Activated naive CD4-positive, alpha-beta T cell treated with anti-CD3 and anti-CD28 coated beads, Interleukin-2, amount 10 ng/mL, durations not matched to agents 7 days and 5 days (primary cell): ENCODE results near the gene PRKN.
"Not testable (repeated sequence)": the region's sequence is repeated elsewhere in the genome, so short reads cannot be mapped to it uniquely, and the experiment has no call there.

Experiments used
- CTCF ChIA-PET: fragments of 350-600 bp; sonication (Branson Sonifier 250); formaldehyde crosslinking; loops from one replicate; lab custom pipeline; 2021; ENCODE audit warnings: antibody characterized with exemption; lab: Charles Lee
- DNase-seq: peaks from one replicate; pipeline ENCODE4 v3.0.0-alpha.2; 2020
- H3K27ac Mint-ChIP-seq: one replicate; pipeline ENCODE4 v1.8.0; 2021; ENCODE audit warnings: mild to moderate bottlenecking, moderate library complexity, mixed read lengths
- H3K27me3 Mint-ChIP-seq: one replicate; pipeline ENCODE4 v1.8.0; 2021; ENCODE audit warnings: mild to moderate bottlenecking, mixed read lengths
- H3K36me3 Mint-ChIP-seq: one replicate; pipeline ENCODE4 v1.8.0; 2021; ENCODE audit warnings: mixed read lengths
- H3K4me1 Mint-ChIP-seq: one replicate; pipeline ENCODE4 v1.8.0; 2021; ENCODE audit warnings: mixed read lengths
- H3K4me3 Mint-ChIP-seq: one replicate; pipeline ENCODE4 v1.8.0; 2021; ENCODE audit warnings: mild to moderate bottlenecking, moderate library complexity, mixed read lengths
- H3K9me3 Mint-ChIP-seq: one replicate; pipeline ENCODE4 v1.8.0; 2021; ENCODE audit warnings: mixed read lengths

The PRKN gene

GRCh38 chr6:162541019-162541601 is 186.5 kb downstream of the PRKN start:
- H3K36me3 Mint-ChIP-seq = no peaks in the 10 kb centered on the region
- H3K27ac Mint-ChIP-seq = no peak overlapping the region
- CTCF ChIA-PET = no interaction called here
- DNase-seq = no peak
- H3K4me1 Mint-ChIP-seq = no peaks in the 10 kb centered on the region
- no peaks in the 10 kb centered on the region for H3K9me3 Mint-ChIP-seq
- no peak overlapping the region for H3K4me3 Mint-ChIP-seq
- no peaks in the 10 kb centered on the region for H3K27me3 Mint-ChIP-seq

DNA sequence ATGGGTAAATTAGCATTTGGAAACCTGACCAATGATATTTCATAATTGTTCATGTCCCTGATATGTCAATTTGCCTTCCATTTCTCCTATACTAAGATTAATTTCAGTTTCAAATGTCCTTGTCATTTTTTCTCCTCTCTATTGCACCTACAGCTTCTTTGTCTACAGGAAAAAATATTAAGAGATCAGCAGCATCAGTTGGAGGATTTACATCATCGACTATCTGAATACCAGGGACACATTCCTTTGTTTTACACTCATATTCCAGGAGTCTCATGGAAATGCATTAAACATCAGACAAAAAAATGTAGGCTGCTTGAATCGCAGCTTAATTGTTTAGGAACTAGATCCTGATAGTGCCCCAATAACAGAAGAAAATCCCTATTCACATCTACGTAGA is 188.2 kb downstream of the PRKN start:
- DNase-seq = no peak
- CTCF ChIA-PET = no interaction called here

GRCh38 chr6:162538643-162539064 is 188.9 kb downstream of the PRKN start:
- no peak for DNase-seq
- no peaks in the 10 kb centered on the region for H3K36me3 Mint-ChIP-seq
- H3K27ac Mint-ChIP-seq = no peak overlapping the region
- H3K27me3 Mint-ChIP-seq = no peaks in the 10 kb centered on the region
- H3K4me3 Mint-ChIP-seq = no peak overlapping the region
- no peaks in the 10 kb centered on the region for H3K4me1 Mint-ChIP-seq
- CTCF ChIA-PET = no interaction called here
- no peaks in the 10 kb centered on the region for H3K9me3 Mint-ChIP-seq

More for the DNA sequence above, 188.2 kb downstream of the PRKN start:
- Mint-ChIP-seq H3K4me1 (no peaks in the 10 kb centered on the region), H3K9me3 (no peaks in the 10 kb centered on the region), H3K27me3 (no peaks in the 10 kb centered on the region), H3K27ac (no peak overlapping the region), H3K4me3 (no peak overlapping the region), H3K36me3 (no peaks in the 10 kb centered on the region)

DNA sequence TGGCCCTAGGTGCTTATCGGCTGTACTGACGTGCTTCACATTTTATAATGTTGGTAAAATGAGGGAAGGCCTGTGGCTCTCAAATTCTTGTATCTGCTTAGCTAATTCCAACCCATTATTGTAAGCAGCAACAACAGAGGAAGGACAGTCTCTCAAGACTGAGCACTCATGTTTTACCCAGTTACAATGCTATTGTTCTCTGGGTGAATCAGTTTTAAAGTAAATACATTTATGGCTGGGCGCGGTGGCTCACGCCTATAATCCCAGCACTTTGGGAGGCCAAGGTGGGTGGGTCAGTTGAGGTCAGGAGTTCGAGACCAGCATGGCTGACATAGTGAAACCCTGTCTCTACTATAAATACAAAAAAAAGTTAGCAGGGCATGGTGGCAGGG is 194.6 kb downstream of the PRKN start:
- H3K27me3 Mint-ChIP-seq = no peaks in the 10 kb centered on the region
- no peak overlapping the region for H3K27ac Mint-ChIP-seq
- H3K4me1 Mint-ChIP-seq = no peaks in the 10 kb centered on the region
- H3K36me3 Mint-ChIP-seq = no peaks in the 10 kb centered on the region
- DNase-seq = no peak
- no peak overlapping the region for H3K4me3 Mint-ChIP-seq
- H3K9me3 Mint-ChIP-seq = no peaks in the 10 kb centered on the region
- CTCF ChIA-PET = no interaction called here

DNA sequence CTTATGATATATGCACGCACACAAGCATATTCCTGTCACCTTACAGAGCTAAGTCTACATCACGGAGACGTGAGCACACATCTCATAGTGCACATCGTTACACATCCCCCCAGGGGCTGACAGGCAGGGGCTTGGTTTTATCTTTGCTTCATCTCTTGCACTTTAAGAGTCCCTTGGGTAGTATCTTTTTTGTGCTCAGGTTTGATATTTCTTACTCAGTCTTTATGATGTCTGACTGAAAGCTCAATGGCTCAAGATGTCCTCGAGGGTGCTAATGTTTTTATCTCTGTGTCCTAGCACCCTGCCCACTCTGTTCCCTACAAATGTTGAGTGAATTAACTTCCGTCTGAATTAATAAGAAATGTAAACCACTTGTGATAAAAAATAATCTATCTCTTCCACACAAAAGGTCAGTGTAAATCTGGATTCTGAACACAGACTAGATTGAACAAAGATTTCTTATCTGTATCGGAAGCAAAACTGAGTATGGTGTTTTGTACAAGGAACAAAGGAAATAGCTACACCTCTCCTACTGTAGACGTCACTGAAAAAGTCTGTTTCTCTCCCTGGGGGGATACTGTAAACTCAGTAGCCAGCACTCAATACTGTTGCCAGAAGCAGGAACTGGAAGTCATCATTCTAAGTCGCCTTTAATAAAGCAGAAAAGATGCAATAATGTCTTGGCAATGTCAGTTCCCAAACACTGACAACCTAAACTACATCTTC is 195.1 kb downstream of the PRKN start:
- H3K27ac Mint-ChIP-seq = no peak overlapping the region
- DNase-seq = no peak
- H3K27me3 Mint-ChIP-seq = no peaks in the 10 kb centered on the region
- H3K9me3 Mint-ChIP-seq = no peaks in the 10 kb centered on the region
- H3K4me3 Mint-ChIP-seq = no peak overlapping the region
- no peaks in the 10 kb centered on the region for H3K4me1 Mint-ChIP-seq
- H3K36me3 Mint-ChIP-seq = no peaks in the 10 kb centered on the region
- CTCF ChIA-PET = no interaction called here

DNA sequence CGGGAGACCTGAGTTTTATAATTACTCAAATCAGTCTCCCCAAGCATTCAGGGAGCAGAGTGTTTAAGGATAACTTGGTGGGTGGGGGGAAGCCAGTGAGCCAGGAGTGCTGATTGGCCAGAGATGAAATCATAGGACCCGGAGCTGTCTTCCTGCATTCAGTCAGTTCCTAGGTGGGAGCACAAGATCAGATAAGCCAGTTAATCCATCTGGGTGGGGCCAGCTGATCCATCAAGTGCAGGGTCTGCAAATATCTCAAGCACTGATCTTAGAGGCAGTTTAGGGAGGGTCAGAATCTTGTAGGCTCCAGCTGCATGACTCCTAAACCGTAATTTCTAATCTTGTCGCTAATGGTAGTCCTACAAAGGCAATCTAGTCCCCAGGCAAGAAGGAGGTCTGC is 196.2 kb downstream of the PRKN start:
- H3K9me3 Mint-ChIP-seq, CTCF ChIA-PET, H3K27me3 Mint-ChIP-seq, H3K4me1 Mint-ChIP-seq, H3K27ac Mint-ChIP-seq, DNase-seq, H3K4me3 Mint-ChIP-seq, H3K36me3 Mint-ChIP-seq: not testable (repeated sequence)

- Mint-ChIP-seq H3K36me3 (no peaks in the 10 kb centered on the region), H3K27ac (no peak overlapping the region), H3K4me1 (no peaks in the 10 kb centered on the region), H3K4me3 (no peak overlapping the region), H3K27me3 (no peaks in the 10 kb centered on the region), H3K9me3 (no peaks in the 10 kb centered on the region)
- CTCF ChIA-PET = no interaction called here
- no peak for DNase-seq
Measured at GRCh38 chr6:162528538-162528937, 199.0 kb downstream of the PRKN start.

GRCh38 chr6:162526960-162527359 is 200.6 kb downstream of the PRKN start:
- H3K27me3 Mint-ChIP-seq = no peaks in the 10 kb centered on the region
- H3K27ac Mint-ChIP-seq = no peak overlapping the region
- DNase-seq = no peak
- H3K4me1 Mint-ChIP-seq = no peaks in the 10 kb centered on the region
- peaks cover 2% of the 10 kb centered on the region for H3K9me3 Mint-ChIP-seq
- CTCF ChIA-PET = no interaction called here
- H3K4me3 Mint-ChIP-seq = no peak overlapping the region
- no peaks in the 10 kb centered on the region for H3K36me3 Mint-ChIP-seq

DNA sequence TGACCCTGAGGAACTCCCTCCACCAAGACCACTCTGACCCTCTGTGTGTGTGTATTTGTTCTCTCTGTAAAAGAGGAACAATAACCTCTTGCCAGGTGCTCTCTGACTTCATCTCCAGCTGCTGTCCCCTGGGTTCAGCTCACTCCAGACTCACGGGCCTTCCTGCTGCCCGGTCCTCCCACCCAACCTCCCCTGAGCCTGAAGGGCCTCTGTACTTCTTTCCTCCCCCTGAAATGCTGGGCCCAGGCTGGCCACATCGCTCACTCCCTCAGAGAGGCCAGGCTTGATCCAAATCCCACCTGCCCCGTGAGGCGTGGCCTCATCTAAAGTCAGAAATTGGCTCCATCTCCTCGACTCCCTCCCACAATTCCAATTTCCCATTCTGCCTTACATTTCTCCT is 202.4 kb downstream of the PRKN start:
- Mint-ChIP-seq H3K4me1 (no peaks in the 10 kb centered on the region), H3K27ac (no peak overlapping the region), H3K27me3 (no peaks in the 10 kb centered on the region), H3K9me3 (peaks cover 2% of the 10 kb centered on the region), H3K36me3 (no peaks in the 10 kb centered on the region), H3K4me3 (no peak overlapping the region)
- DNase-seq = no peak
- CTCF ChIA-PET = no interaction called here

- CTCF ChIA-PET = interaction anchor here (0.6 kb wide), 1 partner anchor 335 kb away, joined by 3 read pairs; no protein-coding TSS in a partner anchor
- no peaks in the 10 kb centered on the region for H3K27me3 Mint-ChIP-seq
Measured at GRCh38 chr6:162512744-162513143, 214.8 kb downstream of the PRKN start.

DNA sequence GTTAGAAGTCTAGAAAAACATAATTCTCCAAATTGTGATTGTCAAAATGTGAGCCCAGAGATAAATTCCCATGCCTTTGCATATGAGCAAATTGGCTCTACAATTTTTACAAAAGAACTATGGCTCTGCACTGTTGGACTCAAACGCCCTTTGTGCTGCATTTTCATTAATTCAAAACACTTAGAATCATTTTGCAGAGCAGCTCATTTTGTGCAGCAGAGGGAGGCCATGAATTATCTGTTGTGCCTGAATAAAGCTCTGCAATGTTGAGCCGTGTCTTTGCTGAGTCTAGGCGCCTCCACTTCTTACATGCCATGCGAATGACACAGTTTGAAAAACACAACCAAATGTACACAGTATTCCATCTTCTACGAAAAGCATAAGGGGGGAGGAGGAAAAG is 230.2 kb downstream of the PRKN start:
- no peak for DNase-seq
- no peaks in the 10 kb centered on the region for H3K9me3 Mint-ChIP-seq
- CTCF ChIA-PET = no interaction called here
- H3K4me3 Mint-ChIP-seq = no peak overlapping the region
- H3K36me3 Mint-ChIP-seq = no peaks in the 10 kb centered on the region
- H3K27me3 Mint-ChIP-seq = no peaks in the 10 kb centered on the region
- H3K4me1 Mint-ChIP-seq = no peaks in the 10 kb centered on the region
- H3K27ac Mint-ChIP-seq = no peak overlapping the region

More at GRCh38 chr6:162512744-162513143, 214.8 kb downstream of the PRKN start:
- peaks cover 2% of the 10 kb centered on the region for H3K9me3 Mint-ChIP-seq
- H3K36me3 Mint-ChIP-seq = no peaks in the 10 kb centered on the region
- no peak overlapping the region for H3K4me3 Mint-ChIP-seq
- H3K4me1 Mint-ChIP-seq = no peaks in the 10 kb centered on the region
- H3K27ac Mint-ChIP-seq = no peak overlapping the region
- DNase-seq = no peak

DNA sequence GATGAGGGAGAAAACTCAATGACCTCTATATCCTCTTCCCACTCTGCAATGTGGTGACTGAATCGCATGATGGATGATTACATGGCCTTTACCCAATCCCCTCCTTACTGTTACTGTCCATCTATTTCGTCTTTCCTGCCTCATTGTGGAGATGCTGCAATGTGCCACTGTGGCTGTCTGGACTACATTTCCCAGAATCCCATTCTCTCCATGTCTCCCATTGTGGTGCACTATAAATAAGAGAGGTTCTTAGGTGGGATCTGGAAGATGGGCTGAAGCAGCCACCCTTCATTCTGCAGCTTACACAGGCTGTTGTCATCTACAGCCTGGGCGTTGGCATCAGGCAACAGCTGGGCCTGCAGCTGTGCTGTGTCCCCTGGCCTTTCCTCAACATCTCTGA is 233.6 kb downstream of the PRKN start:
- no peaks in the 10 kb centered on the region for H3K4me1 Mint-ChIP-seq

GRCh38 chr6:162491637-162492036 is 235.9 kb downstream of the PRKN start:
- H3K4me1 Mint-ChIP-seq = no peaks in the 10 kb centered on the region
- H3K4me3 Mint-ChIP-seq = no peak overlapping the region
- peaks cover 10% of the 10 kb centered on the region for H3K9me3 Mint-ChIP-seq
- CTCF ChIA-PET = no interaction called here
- no peaks in the 10 kb centered on the region for H3K36me3 Mint-ChIP-seq
- no peak for DNase-seq
- H3K27ac Mint-ChIP-seq = no peak overlapping the region
- no peaks in the 10 kb centered on the region for H3K27me3 Mint-ChIP-seq

More for the DNA sequence above, 233.6 kb downstream of the PRKN start:
- Mint-ChIP-seq H3K27me3 (no peaks in the 10 kb centered on the region), H3K27ac (no peak overlapping the region), H3K36me3 (no peaks in the 10 kb centered on the region), H3K4me3 (no peak overlapping the region), H3K9me3 (peaks cover 10% of the 10 kb centered on the region)
- CTCF ChIA-PET = no interaction called here
- DNase-seq = no peak

GRCh38 chr6:162489101-162489976 is 238.2 kb downstream of the PRKN start:
- peaks cover 10% of the 10 kb centered on the region for H3K9me3 Mint-ChIP-seq
- CTCF ChIA-PET = no interaction called here
- no peak overlapping the region for H3K4me3 Mint-ChIP-seq
- no peaks in the 10 kb centered on the region for H3K36me3 Mint-ChIP-seq
- no peak overlapping the region for H3K27ac Mint-ChIP-seq
- H3K4me1 Mint-ChIP-seq = no peaks in the 10 kb centered on the region
- no peaks in the 10 kb centered on the region for H3K27me3 Mint-ChIP-seq
- no peak for DNase-seq
